GM23338 (cell line): ENCODE results near the gene RRP8. TPM values are rescaled to one million over a fixed set of nuclear protein-coding genes. Genes with fewer than 3 reads are reported as not detected.

Source experiments
- ATAC-seq: fragments of 200-7000 bp; cut with Tn5 transposase; 3 replicates; pipeline ENCODE4 v1.9.1; 2020
- DNase-seq: peaks from one replicate; pipeline ENCODE4 v3.0.0-alpha.2; 2015; ENCODE audit warnings: low spot score
- H2AFZ ChIP-seq: fragments of 200-600 bp; sonication (generic); 2 replicates; pipeline ENCODE4 v1.8.0; 2016; ENCODE audit warnings: antibody characterized with exemption, mild to moderate bottlenecking, moderate library complexity
- H3F3A ChIP-seq: fragments of 200-600 bp; sonication (generic); replicated peaks from 2 replicates; pipeline ENCODE4 v1.8.0; 2017; ENCODE audit warnings: antibody characterized with exemption, mixed run types, low read depth
- H3K27ac ChIP-seq: fragments of 200-600 bp; sonication (generic); 2 replicates; pipeline ENCODE4 v1.6.1; 2016; ENCODE audit warnings: low read depth
- H3K27me3 ChIP-seq: fragments of 200-600 bp; sonication (generic); 2 replicates; pipeline ENCODE4 v1.8.0; 2016; ENCODE audit warnings: mild to moderate bottlenecking, mixed run types, moderate library complexity; ENCODE audit not compliant: insufficient read depth
- H3K36me3 ChIP-seq: fragments of 200-600 bp; sonication (generic); 2 replicates; pipeline ENCODE4 v1.8.0; 2016; ENCODE audit warnings: mild to moderate bottlenecking; ENCODE audit not compliant: insufficient read depth
- H3K4me1 ChIP-seq: fragments of 200-600 bp; sonication (generic); 2 replicates; pipeline ENCODE4 v1.8.0; 2016; ENCODE audit warnings: mild to moderate bottlenecking, moderate library complexity; ENCODE audit not compliant: insufficient read depth
- H3K4me2 ChIP-seq: fragments of 200-600 bp; sonication (generic); 2 replicates; pipeline ENCODE4 v1.7.1; 2017; ENCODE audit warnings: mixed run types
- H3K4me3 ChIP-seq: fragments of 200-600 bp; sonication (generic); 2 replicates; pipeline ENCODE4 v1.6.1; 2016; ENCODE audit warnings: mixed run types
- H3K79me2 ChIP-seq: fragments of 200-600 bp; sonication (generic); replicated peaks from 2 replicates; pipeline ENCODE4 v1.8.0; 2017; ENCODE audit warnings: mild to moderate bottlenecking; ENCODE audit not compliant: insufficient read depth
- H3K9me2 ChIP-seq: fragments of 200-600 bp; sonication (generic); 2 replicates; pipeline ENCODE4 v1.8.0; 2017; ENCODE audit not compliant: insufficient read depth
- H4K20me1 ChIP-seq: fragments of 200-600 bp; sonication (generic); replicated peaks from 2 replicates; pipeline ENCODE4 v1.8.0; 2017; ENCODE audit warnings: mild to moderate bottlenecking; ENCODE audit not compliant: insufficient read depth
- H3K27ac Mint-ChIP-seq: 2 replicates; pipeline ENCODE4 v1.8.0; 2020; ENCODE audit warnings: inconsistent platforms, mild to moderate bottlenecking, moderate library complexity, mixed read lengths
- H3K27me3 Mint-ChIP-seq: 3 replicates; pipeline ENCODE4 v1.8.0; 2022; ENCODE audit warnings: low read depth, mild to moderate bottlenecking, moderate library complexity, mixed read lengths, inconsistent platforms; ENCODE audit not compliant: insufficient read depth, poor library complexity
- H3K36me3 Mint-ChIP-seq: 3 replicates; pipeline ENCODE4 v1.8.0; 2021; ENCODE audit warnings: low read depth, mild to moderate bottlenecking, inconsistent platforms, moderate library complexity, mixed read lengths
- H3K4me1 Mint-ChIP-seq: 3 replicates; pipeline ENCODE4 v1.8.0; 2020; ENCODE audit warnings: mild to moderate bottlenecking, inconsistent platforms, mixed read lengths
- H3K4me3 Mint-ChIP-seq: 3 replicates; pipeline ENCODE4 v1.8.0; 2021; ENCODE audit warnings: moderate library complexity, mild to moderate bottlenecking, inconsistent platforms, mixed read lengths
- H3K9me3 Mint-ChIP-seq: 3 replicates; pipeline ENCODE4 v1.8.0; 2020; ENCODE audit warnings: moderate library complexity, mild to moderate bottlenecking, inconsistent platforms, mixed read lengths
- CREB1 ChIP-seq: fragments of 250-450 bp; sonication (Bioruptor Pico); IDR thresholded peaks from 2 replicates; pipeline ENCODE4 v1.5.0; 2020; ENCODE audit warnings: low read depth, mild to moderate bottlenecking, moderate library complexity
- CTCF ChIP-seq, 2 experiments: fragments of 200-600 bp in 1 of 2; sonication (generic) in 1 of 2; conservative IDR thresholded peaks; 2 replicates each; pipeline versions ENCODE4 v1.5.1 to v1.6.1; 2016 to 2017; ENCODE audit warnings: antibody characterized with exemption in 2 of 2, low read depth in 2 of 2, mild to moderate bottlenecking in 2 of 2, moderate library complexity in 1 of 2
- ETS1 ChIP-seq: IDR thresholded peaks from 2 replicates; pipeline ENCODE4 v1.6.1; 2016; ENCODE audit warnings: antibody characterized with exemption
- EZH2 ChIP-seq: fragments of 200-600 bp; sonication (generic); IDR thresholded peaks from one replicate; pipeline ENCODE4 v1.8.0; 2017; ENCODE audit warnings: antibody characterized with exemption, mild to moderate bottlenecking, low read depth; ENCODE audit not compliant: unreplicated experiment
- EZH2phosphoT487 ChIP-seq: fragments of 200-600 bp; sonication (generic); IDR thresholded peaks from one replicate; pipeline ENCODE4 v1.8.1; 2018; ENCODE audit warnings: antibody characterized with exemption; ENCODE audit not compliant: unreplicated experiment
- JUNB ChIP-seq: IDR thresholded peaks from one replicate; pipeline ENCODE4 v1.6.1; 2016; ENCODE audit warnings: antibody characterized with exemption; ENCODE audit not compliant: unreplicated experiment
- NANOG ChIP-seq: IDR thresholded peaks from 2 replicates; pipeline ENCODE4 v1.6.1; 2016; ENCODE audit warnings: antibody characterized with exemption, borderline replicate concordance
- POLR2AphosphoS5 ChIP-seq: IDR thresholded peaks from 2 replicates; pipeline ENCODE4 v1.6.1; 2016; ENCODE audit warnings: antibody characterized with exemption, low read depth
- REST ChIP-seq: IDR thresholded peaks from one replicate; pipeline ENCODE4 v1.6.1; 2018; ENCODE audit warnings: antibody characterized with exemption; ENCODE audit not compliant: unreplicated experiment
- STAT1 ChIP-seq: IDR thresholded peaks from one replicate; pipeline ENCODE4 v1.6.1; 2016; ENCODE audit warnings: antibody characterized with exemption; ENCODE audit not compliant: unreplicated experiment
- ZNF114 ChIP-seq: fragments of 250-450 bp; sonication (Bioruptor Pico); IDR thresholded peaks from 2 replicates; pipeline ENCODE4 v1.5.0; 2020; ENCODE audit warnings: mild to moderate bottlenecking, moderate library complexity
- ZNF331 ChIP-seq: fragments of 250-450 bp; sonication (Bioruptor Pico); IDR thresholded peaks from 2 replicates; pipeline ENCODE4 v1.5.0; 2020; ENCODE audit warnings: low read depth, mild to moderate bottlenecking, moderate library complexity
- polyA plus RNA-seq: library from polyadenylated mRNA; unstranded; fragments of >200 nt; fragmentation: Nextera tagmentation; extraction: Ambion mirVana; gene quantifications from 2 replicates; pipeline ENCODE4 v1.2.1, GENCODE V29; 2016
- total RNA-seq: library from RNA; depleted of rRNA; stranded (reverse); fragments of >200 nt; shearing (Covaris generic); gene quantifications from 2 replicates; pipeline ENCODE4 v1.2.3, GENCODE V29; 2014

The RRP8 gene
- total and polyA plus RNA-seq, 2 experiments from 2014 or later, result 7.4 to 13.7 TPM

GRCh38 chr11:6578134-6578533 lies 25.3 kb downstream of the RRP8 start:
- Mint-ChIP-seq H3K4me1 (peaks cover 5% of the 10 kb centered on the region), H3K36me3 (peaks cover 3% of the 10 kb centered on the region; the same call in 1 of the 3 replicates), H3K27ac (no peak overlapping the region), H3K4me3 (no peak overlapping the region), H3K27me3 (peaks cover 2% of the 10 kb centered on the region), H3K9me3 (peaks cover 1% of the 10 kb centered on the region; the same call in 2 of the 3 replicates)
- DNase-seq, result no peak
- Histone ChIP-seq H3F3A (no peaks in the 10 kb centered on the region), H3K4me2 (no peak overlapping the region), H2AFZ (no peak overlapping the region), H3K27me3 (no peaks in the 10 kb centered on the region), H3K27ac (no peak overlapping the region), H3K4me3 (no peak overlapping the region), H3K79me2 (no peaks in the 10 kb centered on the region), H4K20me1 (no peaks in the 10 kb centered on the region; the same call in 1 of the 2 replicates), H3K9me2 (no peaks in the 10 kb centered on the region), H3K4me1 (no peaks in the 10 kb centered on the region), H3K36me3 (no peaks in the 10 kb centered on the region)
- TF ChIP-seq STAT1 (no peak), NANOG (no peak), CTCF (conservative IDR thresholded peaks at IDR 0.05; ENCODE audit: low read depth in 2 of 2) (no peak), EZH2 (no peak), JUNB (no peak)
- ATAC-seq, result no peak

- H3K27ac ChIP-seq, result no peak overlapping the region
- no peaks in the 10 kb centered on the region for H3K4me1 ChIP-seq
- ATAC-seq (no peak), DNase-seq (peak; percentile 7)
- Mint-ChIP-seq H3K4me3 (no peak overlapping the region), H3K27ac (no peak overlapping the region), H3K9me3 (no peaks in the 10 kb centered on the region), H3K27me3 (peaks cover 2% of the 10 kb centered on the region), H3K4me1 (peaks cover 5% of the 10 kb centered on the region), H3K36me3 (no peaks in the 10 kb centered on the region)
- H3K27me3 ChIP-seq, result no peaks in the 10 kb centered on the region
- no peaks in the 10 kb centered on the region for H3F3A ChIP-seq
- no peak overlapping the region for H3K4me2 ChIP-seq
- no peak overlapping the region for H2AFZ ChIP-seq
- H3K4me3 ChIP-seq, result no peak overlapping the region
- no peaks in the 10 kb centered on the region for H3K79me2 ChIP-seq
- H3K9me2 ChIP-seq, result no peaks in the 10 kb centered on the region
- H3K36me3 ChIP-seq, result no peaks in the 10 kb centered on the region
- H4K20me1 ChIP-seq, result no peaks in the 10 kb centered on the region; the same call in 1 of the 2 replicates
- TF ChIP-seq EZH2 (no peak), POLR2AphosphoS5 (no peak), CREB1 (CRISPR knock-in tag) (no peak), NANOG (no peak), JUNB (no peak), EZH2phosphoT487 (no peak), ETS1 (no peak), CTCF (conservative IDR thresholded peaks at IDR 0.05; ENCODE audit: low read depth in 2 of 2) (no peak), REST (no peak), ZNF114 (CRISPR knock-in tag) (no peak), STAT1 (no peak), ZNF331 (CRISPR knock-in tag) (no peak)
These were observed 26.7 kb downstream of the RRP8 start for GRCh38 chr11:6576471-6577373.
